ENCODE measurements around the gene DAPK1.

The DAPK1 gene

DNA sequence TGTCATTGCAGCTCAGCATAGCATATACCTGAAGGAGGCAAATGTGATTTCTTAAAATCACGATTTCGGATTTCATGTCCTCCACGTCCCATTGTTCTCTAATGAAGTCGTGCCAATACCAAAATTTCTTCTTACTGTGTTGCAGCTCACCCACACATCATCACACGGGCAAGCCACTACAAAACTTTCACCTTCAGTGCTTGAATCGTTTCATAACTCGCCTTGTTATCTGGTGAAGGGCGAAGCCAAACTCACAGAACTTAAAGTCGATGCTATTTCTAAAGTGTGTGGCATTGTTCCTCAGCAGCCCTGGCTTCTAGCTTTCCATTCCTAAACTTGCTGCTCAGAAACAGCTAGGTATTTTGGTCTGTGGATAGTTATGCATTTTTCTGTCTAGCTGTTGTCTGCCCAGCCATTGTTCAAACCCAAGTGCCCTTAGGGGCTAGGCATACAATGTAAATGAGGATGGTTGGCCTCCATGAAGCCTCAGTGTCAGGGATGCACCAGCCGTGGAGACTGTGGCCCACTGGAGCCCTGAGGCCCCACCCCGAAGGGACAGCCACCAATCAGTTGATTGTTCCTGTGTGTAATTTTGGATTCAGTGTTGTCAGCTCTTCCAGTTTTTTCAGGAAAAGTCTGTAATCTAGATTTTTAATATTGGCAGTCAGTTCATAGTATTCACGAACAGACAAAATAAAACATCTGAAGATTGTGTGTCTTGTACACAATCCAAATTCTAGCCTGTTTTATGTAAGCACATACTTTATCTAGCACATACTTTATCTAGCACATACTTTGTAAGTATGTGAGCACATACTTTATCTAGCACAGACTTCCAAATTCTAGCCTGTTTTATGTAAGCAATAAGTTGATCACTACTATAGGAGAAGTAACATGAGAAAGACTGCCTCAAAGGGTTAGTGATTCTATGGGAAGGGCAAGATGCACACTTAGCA is 112.8 kb downstream of the DAPK1 start:
- no peak overlapping the region for H3K4me3 ChIP-seq (ENCODE audit: low read length)
- no peak for TF ChIP-seq CTCF (IDR thresholded peaks at IDR 0.05; ENCODE audit: insufficient read depth, low read depth, low read length, missing control alignments)
- peak; percentile 10 for DNase-seq (ENCODE audit: low read depth)

DNA sequence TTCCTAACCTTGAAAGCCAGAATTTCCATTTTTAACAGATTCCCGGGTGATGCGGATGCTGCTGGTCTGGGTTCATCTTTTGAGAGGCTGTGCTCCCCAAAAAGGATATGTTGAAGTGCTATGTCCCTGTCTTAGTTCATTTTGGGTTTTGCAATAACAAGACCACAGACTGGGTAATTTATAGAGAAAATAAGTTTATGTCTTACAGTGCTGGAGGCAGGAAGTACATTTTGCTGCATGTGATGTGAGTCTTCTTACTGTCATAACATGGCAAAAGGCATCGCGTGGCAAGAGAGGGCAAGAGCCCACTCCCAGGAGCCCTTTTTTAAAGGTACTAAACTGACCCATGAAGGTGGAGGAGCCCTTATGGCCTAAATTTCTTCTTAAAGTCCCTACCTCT is 114.1 kb downstream of the DAPK1 start:
- no peak for DNase-seq (ENCODE audit: low read depth)
- no peak overlapping the region for H3K4me3 ChIP-seq (ENCODE audit: low read length)
- no peak for TF ChIP-seq CTCF (IDR thresholded peaks at IDR 0.05; ENCODE audit: insufficient read depth, low read depth, low read length, missing control alignments)

DNA sequence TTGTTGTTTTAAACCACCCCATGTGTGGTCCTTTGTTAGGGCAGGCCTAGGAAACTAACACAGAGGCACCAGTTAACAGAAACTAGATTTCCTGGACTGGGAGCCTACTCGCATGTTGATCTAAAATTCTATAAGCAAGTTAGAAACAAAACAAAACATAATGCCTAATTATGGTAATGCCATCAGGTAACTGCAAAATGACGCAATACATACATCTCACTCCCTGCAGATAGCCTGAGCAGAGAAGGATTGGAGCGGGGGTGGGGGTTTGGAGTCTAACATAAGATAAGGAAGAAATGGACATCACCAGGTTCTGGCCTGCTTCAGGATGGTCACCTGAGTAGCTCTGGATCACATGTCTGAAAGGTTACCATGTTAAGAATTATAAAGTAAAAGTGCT is 114.9 kb downstream of the DAPK1 start:
- no peak overlapping the region for H3K4me3 ChIP-seq (ENCODE audit: low read length)
- TF ChIP-seq CTCF (IDR thresholded peaks at IDR 0.05; ENCODE audit: insufficient read depth, low read depth, low read length, missing control alignments), result no peak
- DNase-seq (ENCODE audit: low read depth), result no peak

GRCh38 chr9:87613265-87614111 is 115.8 kb downstream of the DAPK1 start:
- no peak for DNase-seq (ENCODE audit: low read depth)
- TF ChIP-seq CTCF (IDR thresholded peaks at IDR 0.05; ENCODE audit: insufficient read depth, low read depth, low read length, missing control alignments), result no peak
- no peak overlapping the region for H3K4me3 ChIP-seq (ENCODE audit: low read length)

- no peak for TF ChIP-seq CTCF (IDR thresholded peaks at IDR 0.05; ENCODE audit: insufficient read depth, low read depth, low read length, missing control alignments)
- no peak overlapping the region for H3K4me3 ChIP-seq (ENCODE audit: low read length)
Measured at GRCh38 chr9:87614397-87614796, 116.7 kb downstream of the DAPK1 start.

GRCh38 chr9:87615136-87615535 is 117.5 kb downstream of the DAPK1 start:
- H3K4me3 ChIP-seq (ENCODE audit: low read length), result no peak overlapping the region
- TF ChIP-seq CTCF (IDR thresholded peaks at IDR 0.05; ENCODE audit: insufficient read depth, low read depth, low read length, missing control alignments), result no peak
- no peak for DNase-seq (ENCODE audit: low read depth)

More at GRCh38 chr9:87614397-87614796, 116.7 kb downstream of the DAPK1 start:
- DNase-seq (ENCODE audit: low read depth), result no peak

Data from epithelial cell of esophagus (primary cell).